PC-9 (cell line): ENCODE results near the gene SIGLECL1. TPM values are rescaled to one million over a fixed set of nuclear protein-coding genes. Genes with fewer than 3 reads are reported as not detected.

ENCODE experiments used
- BruUV-seq: library from RNA; stranded (reverse); fragments of 400-500 nt; replicated peaks from 2 replicates; lab custom pipeline; 2021; lab: Mats Ljungman, UMichigan
- CTCF ChIA-PET: fragments of 300-600 bp; sonication (Branson Sonifier 250); formaldehyde crosslinking; loops from one replicate; lab custom pipeline; 2022; ENCODE audit warnings: antibody characterized with exemption; lab: Charles Lee
- POLR2A ChIA-PET: fragments of 300-600 bp; sonication (Branson Sonifier 250); formaldehyde crosslinking; loops from one replicate; lab custom pipeline; 2022; ENCODE audit warnings: antibody characterized with exemption; ENCODE audit not compliant: unreplicated experiment; lab: Charles Lee
- DNase-seq, 2 experiments: peaks; one replicate each; pipeline versions ENCODE4 v3.0.0 to v3.0.0-alpha.2; 2015 to 2022; ENCODE audit warnings: mixed read lengths in 1 of 2
- H2AFZ ChIP-seq: fragments of 200-600 bp; sonication (generic); 2 replicates; pipeline ENCODE4 v1.8.1; 2017; ENCODE audit warnings: antibody characterized with exemption
- H3F3A ChIP-seq: fragments of 200-600 bp; sonication (generic); 2 replicates; pipeline ENCODE4 v1.8.1; 2017; ENCODE audit warnings: antibody characterized with exemption, mild to moderate bottlenecking, low read depth; ENCODE audit not compliant: insufficient read depth
- H3K27ac ChIP-seq: fragments of 200-600 bp; sonication (generic); 2 replicates; pipeline ENCODE4 v1.6.1; 2016; ENCODE audit warnings: mixed run types
- H3K27me3 ChIP-seq: fragments of 200-600 bp; sonication (generic); 2 replicates; pipeline ENCODE4 v1.6.1; 2016; ENCODE audit warnings: low read depth, mixed run types; ENCODE audit not compliant: insufficient read depth
- H3K36me3 ChIP-seq: fragments of 200-600 bp; sonication (generic); 2 replicates; pipeline ENCODE4 v1.6.1; 2016; ENCODE audit warnings: low read depth, mixed run types
- H3K4me1 ChIP-seq: fragments of 200-600 bp; sonication (generic); replicated peaks from 2 replicates; pipeline ENCODE4 v1.6.1; 2016; ENCODE audit warnings: mixed run types; ENCODE audit not compliant: insufficient read depth
- H3K4me2 ChIP-seq: fragments of 200-600 bp; sonication (generic); 2 replicates; pipeline ENCODE4 v1.6.1; 2017; ENCODE audit warnings: mixed run types
- H3K4me3 ChIP-seq: fragments of 200-600 bp; sonication (generic); 2 replicates; pipeline ENCODE4 v1.6.1; 2016; ENCODE audit warnings: mixed run types
- H3K79me2 ChIP-seq: fragments of 200-600 bp; sonication (generic); 2 replicates; pipeline ENCODE4 v1.6.1; 2017; ENCODE audit warnings: low read depth, mixed run types
- H3K9me2 ChIP-seq: fragments of 200-600 bp; sonication (generic); 2 replicates; pipeline ENCODE4 v1.8.1; 2017; ENCODE audit warnings: mild to moderate bottlenecking; ENCODE audit not compliant: insufficient read depth
- H3K9me3 ChIP-seq: fragments of 200-600 bp; sonication (generic); 2 replicates; pipeline ENCODE4 v1.8.1; 2016; ENCODE audit warnings: low read depth; ENCODE audit not compliant: insufficient read depth
- H4K20me1 ChIP-seq: fragments of 200-600 bp; sonication (generic); 2 replicates; pipeline ENCODE4 v1.8.1; 2017; ENCODE audit not compliant: insufficient read depth
- EZH2 ChIP-seq: fragments of 200-600 bp; sonication (generic); IDR thresholded peaks from 2 replicates; pipeline ENCODE4 v1.8.0; 2017; ENCODE audit warnings: antibody characterized with exemption, low read depth
- intact Hi-C: fragments of 100-400 bp; cut with micrococcal nuclease; formaldehyde crosslinking; loops from one replicate; pipeline ENCODE4 v1.10.0; 2022; ENCODE audit not compliant: unreplicated experiment
- total RNA-seq: library from RNA; stranded (reverse); gene quantifications from 2 replicates; pipeline ENCODE4 v1.2.3, GENCODE V29; 2021
- TF ChIP-seq, protein P1 (sequence below): fragments of 200-600 bp; sonication (generic); conservative IDR thresholded peaks from 2 replicates; pipeline ENCODE4 v1.6.1; 2017; ENCODE audit warnings: mixed run types, antibody characterized with exemption, mild to moderate bottlenecking, moderate library complexity

The SIGLECL1 gene
- total RNA-seq, 1 experiment from 2014 or later, result not detected

DNA sequence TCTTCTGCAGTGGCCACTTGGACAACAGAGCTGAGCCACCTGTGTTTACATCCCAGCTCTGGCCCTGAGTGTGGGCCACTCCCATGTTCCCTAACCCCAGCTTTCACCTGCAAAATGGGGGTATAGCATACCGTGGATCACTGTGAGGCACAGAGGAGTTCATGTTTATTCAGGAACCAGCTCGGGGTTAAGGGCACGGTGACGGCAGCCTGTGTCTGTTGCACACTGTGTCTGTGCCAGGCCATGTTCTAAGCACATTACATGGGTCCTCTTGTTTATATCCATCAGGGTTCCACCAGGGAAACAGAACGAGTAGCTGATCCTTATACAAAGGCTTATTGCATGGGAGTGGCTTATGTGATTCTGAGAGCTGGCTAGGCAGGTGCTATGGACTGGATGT lies 46.5 kb downstream of the SIGLECL1 start:
- H3K9me2 ChIP-seq, result no peaks in the 10 kb centered on the region
- H3K36me3 ChIP-seq, result no peaks in the 10 kb centered on the region
- POLR2A ChIA-PET, result no interaction called here
- H3K27me3 ChIP-seq, result peaks cover 91% of the 10 kb centered on the region
- no peaks in the 10 kb centered on the region for H3K4me1 ChIP-seq
- no peak for TF ChIP-seq EZH2
- DNase-seq, result no peak
- H3K27ac ChIP-seq, result no peak overlapping the region
- no peaks in the 10 kb centered on the region for H4K20me1 ChIP-seq
- CTCF ChIA-PET, result interaction anchor here (0.7 kb wide), 1 partner anchor 1270 kb away, joined by 9 read pairs; no protein-coding TSS in a partner anchor
- intact Hi-C loops, result no loop called here
- H3K4me3 ChIP-seq, result no peak overlapping the region
- H2AFZ ChIP-seq, result no peak overlapping the region
- H3F3A ChIP-seq, result no peaks in the 10 kb centered on the region
- H3K4me2 ChIP-seq, result no peak overlapping the region
- H3K9me3 ChIP-seq, result no peaks in the 10 kb centered on the region
- no peaks in the 10 kb centered on the region for H3K79me2 ChIP-seq
- BruUV-seq, result no TSS peak

DNA sequence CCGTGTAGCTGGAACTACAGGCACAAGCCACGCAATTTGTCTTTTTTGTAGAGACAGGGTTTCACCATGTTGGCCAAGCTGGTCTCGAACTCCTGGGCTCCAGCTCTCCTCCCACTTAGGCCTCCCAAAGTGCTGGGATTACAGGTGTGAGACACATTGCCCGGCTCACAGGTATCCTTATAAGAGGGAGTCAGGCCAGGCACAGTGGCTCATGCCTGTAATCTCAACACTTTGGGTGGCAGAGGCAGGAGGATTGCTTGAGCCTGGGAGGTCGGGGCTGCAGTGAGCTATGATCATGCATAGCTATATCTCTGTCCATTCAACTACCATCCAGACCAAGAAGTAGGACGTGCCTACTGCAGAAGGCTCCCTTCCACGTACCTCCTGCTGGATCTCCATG lies 50.4 kb downstream of the SIGLECL1 start:
- no peaks in the 10 kb centered on the region for H3K79me2 ChIP-seq
- no peak for DNase-seq
- H2AFZ ChIP-seq, result no peak overlapping the region
- BruUV-seq, result no TSS peak
- ChIA-PET POLR2A (no interaction called here), CTCF (no interaction called here)
- peaks cover 72% of the 10 kb centered on the region for H3K27me3 ChIP-seq
- TF ChIP-seq, protein P1, sequence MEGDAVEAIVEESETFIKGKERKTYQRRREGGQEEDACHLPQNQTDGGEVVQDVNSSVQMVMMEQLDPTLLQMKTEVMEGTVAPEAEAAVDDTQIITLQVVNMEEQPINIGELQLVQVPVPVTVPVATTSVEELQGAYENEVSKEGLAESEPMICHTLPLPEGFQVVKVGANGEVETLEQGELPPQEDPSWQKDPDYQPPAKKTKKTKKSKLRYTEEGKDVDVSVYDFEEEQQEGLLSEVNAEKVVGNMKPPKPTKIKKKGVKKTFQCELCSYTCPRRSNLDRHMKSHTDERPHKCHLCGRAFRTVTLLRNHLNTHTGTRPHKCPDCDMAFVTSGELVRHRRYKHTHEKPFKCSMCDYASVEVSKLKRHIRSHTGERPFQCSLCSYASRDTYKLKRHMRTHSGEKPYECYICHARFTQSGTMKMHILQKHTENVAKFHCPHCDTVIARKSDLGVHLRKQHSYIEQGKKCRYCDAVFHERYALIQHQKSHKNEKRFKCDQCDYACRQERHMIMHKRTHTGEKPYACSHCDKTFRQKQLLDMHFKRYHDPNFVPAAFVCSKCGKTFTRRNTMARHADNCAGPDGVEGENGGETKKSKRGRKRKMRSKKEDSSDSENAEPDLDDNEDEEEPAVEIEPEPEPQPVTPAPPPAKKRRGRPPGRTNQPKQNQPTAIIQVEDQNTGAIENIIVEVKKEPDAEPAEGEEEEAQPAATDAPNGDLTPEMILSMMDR, result no peak
- no peak for TF ChIP-seq EZH2
- intact Hi-C loops, result no loop called here
- 0 out of 2 replicates have a peak, but pooled peaks cover 4% of the 10 kb centered on the region for H3K9me3 ChIP-seq
- H3K36me3 ChIP-seq, result no peaks in the 10 kb centered on the region
- no peak overlapping the region for H3K27ac ChIP-seq
- no peaks in the 10 kb centered on the region for H4K20me1 ChIP-seq
- no peak overlapping the region for H3K4me3 ChIP-seq
- no peaks in the 10 kb centered on the region for H3K4me1 ChIP-seq
- H3K9me2 ChIP-seq, result no peaks in the 10 kb centered on the region
- H3K4me2 ChIP-seq, result no peak overlapping the region
- H3F3A ChIP-seq, result no peaks in the 10 kb centered on the region

DNA sequence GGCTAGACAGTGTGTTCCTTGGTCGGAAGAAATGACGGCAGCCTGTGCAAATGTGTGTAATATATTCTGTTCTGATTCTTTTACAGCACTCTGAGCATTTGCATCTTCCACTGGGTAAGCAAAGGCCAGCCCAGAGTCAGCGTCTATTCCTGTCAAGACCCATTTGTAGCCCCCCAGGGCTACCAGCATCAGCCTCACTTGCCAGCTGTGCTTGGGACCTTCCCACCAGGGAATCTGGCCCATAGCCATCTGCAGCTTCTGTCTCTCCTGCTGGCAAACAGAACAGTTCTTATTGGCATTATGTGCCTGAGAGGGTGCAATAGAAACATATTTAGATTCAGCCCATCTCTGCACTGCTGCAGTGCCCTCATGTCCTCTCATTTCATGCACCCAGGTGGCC lies 54.6 kb downstream of the SIGLECL1 start:
- DNase-seq, result no peak
- intact Hi-C loops, result no loop called here
- Histone ChIP-seq H3F3A (no peaks in the 10 kb centered on the region), H3K27ac (no peak overlapping the region), H3K36me3 (no peaks in the 10 kb centered on the region), H3K79me2 (no peaks in the 10 kb centered on the region), H3K9me3 (peaks cover 4% of the 10 kb centered on the region; the same call in 1 of the 2 replicates), H3K4me1 (no peaks in the 10 kb centered on the region), H3K4me2 (no peak overlapping the region), H3K27me3 (peaks cover 66% of the 10 kb centered on the region), H2AFZ (no peak overlapping the region), H3K9me2 (no peaks in the 10 kb centered on the region; the same call in 1 of the 2 replicates), H3K4me3 (no peak overlapping the region), H4K20me1 (0 out of 2 replicates have a peak, but pooled peaks cover 5% of the 10 kb centered on the region)
- POLR2A ChIA-PET, result no interaction called here
- TF ChIP-seq, protein P1, result no peak
- no peak for TF ChIP-seq EZH2
- CTCF ChIA-PET, result no interaction called here
- no TSS peak for BruUV-seq
